ENCODE results near the gene CDYL.

DNA sequence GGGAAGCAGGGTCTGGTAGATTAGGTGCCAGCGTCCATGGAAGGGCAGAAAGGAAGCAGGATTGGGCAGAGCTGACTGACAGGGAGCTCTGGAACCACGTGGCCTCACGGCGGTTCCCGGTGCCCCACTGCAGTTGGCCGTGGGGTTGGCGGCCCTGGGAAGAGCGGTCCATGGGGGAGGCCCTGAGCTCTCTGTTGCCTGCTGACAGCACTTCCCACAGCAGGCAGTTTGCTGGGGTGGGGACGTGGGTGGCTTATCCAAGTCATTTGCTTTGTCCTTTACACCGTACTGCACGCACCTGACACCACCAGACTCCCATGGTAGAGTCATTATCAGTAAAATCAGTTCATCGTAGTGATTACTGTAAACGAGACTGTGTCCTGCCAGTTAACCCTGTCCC is 171.5 kb downstream of the CDYL start:
- TF ChIP-seq POLR2A (IDR thresholded peaks at IDR 0.05) (no peak), CTCF (IDR thresholded peaks at IDR 0.05) (no peak), POLR2AphosphoS5 (IDR thresholded peaks at IDR 0.05) (no peak)
